ENCODE results near the gene SELENOI.
A peak's percentile ranks its signal among the peaks of the same experiment; 100 is the strongest.
"Not testable (repeated sequence)": the region's sequence is repeated elsewhere in the genome, so short reads cannot be mapped to it uniquely, and the experiment has no call there.

The SELENOI gene

GRCh38 chr2:26359886-26360473 is 14.0 kb downstream of the SELENOI start:
- DNase-seq, result no peak

- no peak for DNase-seq
These were observed 17.4 kb downstream of the SELENOI start for GRCh38 chr2:26363323-26363722.

DNA sequence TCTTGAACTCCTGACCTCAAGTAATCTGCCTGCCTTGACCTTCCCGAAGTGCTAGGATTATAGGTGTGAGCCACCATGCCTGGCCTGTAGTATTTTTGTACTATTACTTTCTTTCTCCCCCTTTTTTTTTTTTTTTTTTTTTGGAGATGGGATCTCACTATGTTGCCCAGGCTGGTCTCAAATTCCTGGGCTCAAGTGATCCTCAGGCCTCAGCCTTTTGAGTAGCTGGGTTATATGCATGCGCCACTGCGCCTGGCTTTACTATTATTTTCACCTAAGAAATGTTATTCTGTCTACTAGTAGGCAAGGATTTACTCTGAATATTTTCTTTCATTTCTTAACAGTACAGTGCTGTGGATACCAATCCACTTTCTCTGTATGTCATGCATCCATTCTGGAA is 18.0 kb downstream of the SELENOI start:
- DNase-seq, result no peak

DNA sequence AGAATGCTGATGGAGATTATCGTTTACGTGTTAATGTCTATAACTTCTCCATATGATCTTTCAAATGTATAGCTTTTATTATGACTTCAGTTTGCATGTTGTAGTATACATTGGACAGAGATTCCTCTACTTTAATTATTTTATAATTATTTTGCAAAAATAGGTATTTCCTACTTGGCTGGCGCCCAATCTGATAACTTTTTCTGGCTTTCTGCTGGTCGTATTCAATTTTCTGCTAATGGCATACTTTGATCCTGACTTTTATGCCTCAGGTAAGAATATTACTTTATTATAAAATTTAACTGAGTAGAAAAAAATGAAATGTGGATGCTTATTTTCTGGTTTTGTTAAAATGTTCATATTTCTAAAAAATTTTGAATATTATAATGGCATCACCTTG is 18.7 kb downstream of the SELENOI start:
- DNase-seq, result no peak

GRCh38 chr2:26366957-26367356 is 21.0 kb downstream of the SELENOI start:
- DNase-seq, result no peak

- not testable (repeated sequence) for DNase-seq
These were observed 23.7 kb downstream of the SELENOI start for GRCh38 chr2:26369664-26370063.

GRCh38 chr2:26370909-26371308 is 25.0 kb downstream of the SELENOI start:
- not testable (repeated sequence) for DNase-seq

DNA sequence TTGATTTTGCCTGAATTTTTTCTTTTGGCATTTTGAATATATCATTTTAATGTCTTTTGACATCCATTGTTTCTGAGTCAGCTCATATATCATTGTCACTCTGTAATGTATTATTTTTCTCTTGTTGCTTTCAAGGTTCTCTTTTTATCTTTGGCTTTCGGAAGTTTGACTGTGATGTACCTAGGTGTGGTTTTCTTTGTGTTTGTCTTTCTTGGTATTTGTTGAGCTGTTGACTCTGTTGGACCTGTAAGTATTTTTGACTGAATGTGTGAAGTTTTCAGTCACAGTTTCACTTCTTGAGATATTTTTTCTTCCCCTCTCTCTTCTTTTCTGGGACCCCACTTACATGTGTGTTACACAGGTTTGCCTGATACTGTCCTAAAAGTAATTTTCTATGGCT is 30.9 kb downstream of the SELENOI start:
- no peak for DNase-seq

- DNase-seq, result no peak
These were observed 34.3 kb downstream of the SELENOI start for GRCh38 chr2:26380281-26380680.

DNA sequence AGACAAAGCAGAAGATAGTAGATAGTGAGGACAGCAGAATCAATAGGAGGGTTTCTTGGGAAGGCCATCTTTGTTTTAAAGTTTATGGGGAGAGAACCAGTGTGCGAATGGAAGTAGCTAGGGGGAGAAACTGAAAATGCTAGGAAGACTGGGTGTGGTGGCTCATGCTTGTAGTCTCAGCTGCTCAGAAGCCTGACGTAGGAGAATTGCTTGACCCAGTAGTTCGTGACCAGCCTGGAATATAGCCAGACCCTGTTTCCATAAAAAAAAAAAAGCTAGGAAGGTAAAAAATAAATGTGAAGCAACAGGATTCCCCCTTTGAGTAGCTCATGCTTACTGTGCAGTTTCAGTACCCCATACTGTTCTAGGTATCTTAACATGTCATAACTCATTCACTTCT is 36.6 kb downstream of the SELENOI start:
- DNase-seq, result no peak

- DNase-seq, result no peak
These were observed 38.2 kb downstream of the SELENOI start for GRCh38 chr2:26384183-26384582.

DNA sequence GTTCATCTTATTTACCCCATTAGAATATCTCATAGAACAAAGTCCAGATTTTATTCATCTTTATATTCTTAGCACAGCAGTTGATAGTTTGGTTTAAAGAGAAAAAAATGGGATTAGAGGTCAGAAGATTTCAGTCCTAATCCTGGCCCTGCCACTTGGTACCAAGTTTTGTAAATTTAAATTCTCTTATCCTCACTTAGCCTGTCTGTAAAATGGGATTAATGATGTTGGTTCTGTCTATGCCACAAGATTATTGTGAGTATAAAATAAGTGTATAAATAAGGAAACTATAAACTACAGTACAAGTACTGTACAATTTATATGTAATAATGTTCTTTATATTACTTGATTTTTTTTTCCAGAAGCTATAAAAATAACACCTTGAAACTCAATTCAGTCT is 38.7 kb downstream of the SELENOI start:
- DNase-seq, result no peak

GRCh38 chr2:26387189-26387588 is 41.2 kb downstream of the SELENOI start:
- DNase-seq, result no peak

- no peak for DNase-seq
These were observed 48.8 kb downstream of the SELENOI start for GRCh38 chr2:26394694-26395093.

DNA sequence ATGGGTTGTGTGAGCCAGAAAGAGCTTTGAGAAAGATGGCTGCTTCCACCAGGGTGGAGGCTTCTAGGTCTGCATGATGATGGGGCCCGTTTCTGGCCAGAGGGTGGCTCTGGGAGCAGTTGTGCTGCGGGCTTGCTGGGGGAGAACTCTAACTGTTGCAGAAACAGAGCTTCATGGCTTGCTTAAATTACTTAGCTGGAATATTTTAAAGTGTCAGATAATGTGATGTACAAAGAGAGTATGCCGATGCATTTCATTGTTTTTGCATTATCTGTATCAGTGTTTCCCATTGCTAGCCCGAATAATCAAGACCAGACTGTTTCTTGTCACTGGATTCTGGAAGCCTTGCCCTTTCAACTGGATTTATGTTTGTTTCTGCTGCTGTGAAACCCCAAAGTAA is 49.5 kb downstream of the SELENOI start:
- no peak for DNase-seq

- no peak for DNase-seq
These were observed 50.9 kb downstream of the SELENOI start for GRCh38 chr2:26396734-26397298.

DNA sequence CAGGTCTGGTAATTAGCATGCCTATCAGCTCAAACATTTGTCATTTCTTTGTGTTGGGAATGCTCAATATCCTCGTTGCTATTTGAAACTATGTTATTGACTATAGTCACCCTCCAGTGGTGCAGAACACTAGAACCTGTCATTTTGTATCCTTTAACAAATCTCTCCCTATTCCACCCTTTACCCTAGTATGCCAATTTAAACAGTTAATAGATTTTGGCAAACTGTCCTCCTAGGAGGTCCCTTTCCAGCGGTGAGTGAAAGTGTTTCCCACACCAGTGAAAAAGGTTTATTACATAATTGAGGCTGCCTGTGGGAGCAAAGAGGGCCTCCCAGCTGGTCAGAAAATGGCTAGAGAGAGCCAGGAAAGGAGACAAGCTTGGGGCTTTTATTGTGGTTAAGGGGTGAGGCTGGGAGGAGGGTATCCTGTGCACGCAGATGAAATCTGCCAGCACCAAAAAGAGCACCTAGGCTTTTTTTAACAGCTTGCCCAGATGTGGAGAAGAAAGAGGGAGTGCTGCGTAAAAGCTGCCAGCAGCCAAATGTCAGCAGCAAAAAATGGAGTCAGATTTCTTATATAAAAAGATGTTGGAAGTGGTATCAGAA is 53.9 kb downstream of the SELENOI start:
- DNase-seq, result no peak

- DNase-seq, result no peak
These were observed 54.8 kb downstream of the SELENOI start for GRCh38 chr2:26400723-26401122.

- DNase-seq, result peak; percentile 87
These were observed 56.0 kb downstream of the SELENOI start, which contains the start of gene DRC1 for GRCh38 chr2:26401739-26402541. TSS of gene DRC1 (plus strand) at chr2:26401920. CDS start at chr2:26401990, 70 bp downstream.

DNA sequence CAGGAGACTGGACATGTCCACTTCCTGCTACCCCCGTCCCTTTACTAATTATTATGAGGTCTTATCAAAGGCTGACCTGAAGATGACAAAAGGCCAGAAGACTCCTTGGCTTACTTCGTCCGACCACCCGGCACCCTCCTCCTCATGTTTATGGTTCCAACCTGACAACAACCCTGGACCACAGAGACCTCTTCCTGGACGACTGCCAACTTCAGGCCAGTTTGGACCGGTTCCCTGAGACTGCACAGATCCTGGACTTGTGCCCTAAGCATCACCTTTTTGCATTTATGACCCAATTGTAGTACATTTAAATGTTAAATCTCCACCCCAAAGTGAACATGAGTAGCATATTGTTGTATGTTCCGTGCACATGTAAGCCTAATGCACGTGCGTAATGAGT is 61.6 kb downstream of the SELENOI start:
- no peak for DNase-seq

DNA sequence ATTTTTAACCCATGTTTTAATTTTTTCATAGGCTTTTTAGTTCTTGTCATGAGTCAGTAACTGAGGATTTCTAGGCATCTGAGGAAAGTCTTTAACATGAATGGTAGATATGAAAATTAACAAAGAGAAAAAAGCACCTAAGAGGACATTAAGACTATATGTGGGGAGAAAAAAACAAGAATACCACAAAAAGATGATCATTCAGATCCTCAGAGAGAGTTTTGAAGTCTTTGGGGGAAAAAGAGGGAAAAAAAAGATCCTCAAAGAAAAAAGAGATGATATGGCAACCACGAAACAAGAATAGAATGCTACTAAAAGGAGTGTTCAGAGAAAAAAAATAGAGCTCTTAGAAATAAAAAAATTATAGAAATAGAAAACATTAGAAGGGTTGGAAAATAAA is 63.8 kb downstream of the SELENOI start:
- DNase-seq, result no peak

DNA sequence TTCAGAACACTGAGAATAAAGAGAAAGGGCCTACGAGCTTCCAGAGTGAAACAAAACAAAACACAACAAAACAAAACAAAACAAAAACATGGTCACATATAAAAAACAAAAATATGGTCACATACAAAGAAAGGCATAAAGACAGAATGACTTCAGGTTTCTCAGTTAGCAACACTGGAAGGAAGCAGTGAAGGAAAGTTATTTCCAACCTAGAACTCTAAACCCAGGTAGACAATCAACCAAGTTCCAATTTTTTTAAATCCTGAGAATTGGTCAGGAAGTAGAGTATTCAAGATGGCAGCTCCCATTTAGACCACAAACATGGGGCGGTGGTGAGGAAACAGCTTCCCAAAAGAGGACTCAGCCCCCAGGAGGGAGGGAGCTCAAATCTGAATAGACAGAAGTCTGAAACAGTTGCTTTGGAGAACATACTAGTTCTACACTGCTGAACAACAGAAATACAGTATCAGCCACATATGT is 64.9 kb downstream of the SELENOI start:
- DNase-seq, result no peak

DNA sequence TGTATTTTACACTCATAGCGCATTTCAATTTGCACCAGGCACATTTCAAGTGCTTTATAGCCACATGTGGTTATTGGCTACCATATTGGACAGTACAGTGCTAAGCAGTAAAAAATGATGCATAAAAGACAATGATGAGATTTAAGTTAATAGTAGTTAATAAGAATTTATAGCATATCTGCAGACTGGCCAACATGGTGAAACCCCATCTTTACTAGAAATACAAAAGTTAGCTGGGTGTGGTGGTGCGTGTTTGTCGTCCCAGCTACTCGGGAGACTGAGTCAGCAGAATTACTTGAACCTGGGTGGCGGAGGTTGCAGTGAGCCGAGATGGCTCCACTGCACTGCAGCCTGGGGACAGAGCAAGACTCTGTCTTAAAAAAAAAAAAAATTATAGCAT is 65.5 kb downstream of the SELENOI start:
- DNase-seq, result no peak
